HG02840 (cell line): ENCODE results near the gene HOXA6.

Source experiments
- ATAC-seq: cut with Tn5 transposase; IDR thresholded peaks from one replicate; pipeline ENCODE4 v1.9.1; 2021; ENCODE audit warnings: mild to moderate bottlenecking, moderate library complexity, moderate number of reproducible peaks; ENCODE audit not compliant: unreplicated experiment, low FRiP score

Gene HOXA6

DNA sequence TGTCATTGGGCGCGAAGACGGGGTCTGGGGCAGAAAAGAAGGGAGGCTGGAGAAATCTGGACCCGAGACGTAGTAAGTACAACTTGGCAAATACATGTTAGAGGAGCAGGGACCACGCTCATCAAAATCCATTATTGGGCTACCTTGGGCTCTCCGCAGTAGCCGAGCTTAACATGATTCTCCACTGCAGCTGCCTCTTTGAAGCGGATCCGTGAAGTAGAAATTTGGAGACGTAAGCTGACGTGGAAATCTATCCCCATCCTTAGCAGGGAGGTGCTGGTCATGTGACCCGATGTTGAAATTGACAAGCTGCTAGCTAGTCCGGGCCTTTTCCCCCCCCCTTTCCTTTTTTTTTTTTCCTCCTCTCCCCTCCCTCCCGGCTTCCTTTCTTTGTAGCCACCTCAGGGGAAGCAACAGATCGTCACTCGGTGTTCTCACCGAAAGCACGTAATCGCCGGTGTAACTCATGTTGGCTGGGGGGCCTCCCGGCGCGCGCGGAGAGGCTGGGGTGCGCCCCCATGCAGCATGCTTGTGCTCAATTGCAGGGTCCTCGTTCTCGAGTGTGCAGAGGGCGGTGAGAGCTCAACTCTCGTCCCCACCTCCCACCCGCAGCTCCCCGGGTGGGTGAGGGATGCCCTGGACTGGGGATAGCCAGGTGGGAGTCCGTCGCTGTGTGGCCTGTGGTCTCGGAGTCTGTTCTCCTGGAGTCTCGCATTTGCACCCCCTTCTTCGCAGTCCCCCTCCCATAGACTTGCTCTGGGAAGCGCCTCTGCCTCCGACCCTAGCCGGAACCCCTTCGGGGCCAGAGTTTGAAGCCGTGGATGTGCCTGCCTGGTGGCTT is 37.7 kb upstream of the HOXA6 start, which contains the start of gene HOXA11:
HOXA11 (minus strand) TSS at position 220 of the 841 bp plus-strand sequence; CDS start at position 132, 88 bp downstream.
- no peak for ATAC-seq

- ATAC-seq = no peak
These were observed 36.9 kb upstream of the HOXA6 start for GRCh38 chr7:27184337-27185012.

- no peak for ATAC-seq
These were observed 36.2 kb upstream of the HOXA6 start for GRCh38 chr7:27183682-27184336.

- ATAC-seq = no peak
These were observed 35.5 kb upstream of the HOXA6 start for GRCh38 chr7:27182861-27183681.

GRCh38 chr7:27182285-27182841 is 34.8 kb upstream of the HOXA6 start:
- ATAC-seq = no peak

DNA sequence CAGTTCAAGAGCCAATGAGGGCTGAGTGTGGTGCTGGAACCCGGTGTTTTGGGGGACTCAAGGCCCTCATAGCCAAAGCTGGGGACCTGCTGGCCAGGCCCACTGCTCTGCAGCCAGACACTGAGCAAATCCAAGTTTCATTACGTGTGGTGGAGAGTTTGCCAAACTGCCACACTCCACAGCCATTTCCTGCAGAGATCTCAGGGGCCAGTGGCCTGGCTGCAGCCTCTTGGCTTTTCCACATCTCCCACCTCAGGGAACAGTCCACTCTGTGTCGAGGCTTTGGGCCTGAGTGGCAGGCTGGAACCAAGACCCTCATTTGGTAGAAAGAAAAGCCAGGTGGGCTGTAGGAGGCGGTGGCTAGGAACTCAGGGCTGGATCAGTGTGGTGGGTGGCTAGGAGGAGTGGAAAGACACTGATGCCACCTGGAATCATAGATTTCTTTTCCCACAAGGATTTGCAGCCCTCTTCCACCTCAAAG is 34.3 kb upstream of the HOXA6 start:
- ATAC-seq = no peak

- ATAC-seq = no peak
These were observed 33.2 kb upstream of the HOXA6 start for GRCh38 chr7:27180431-27181420.

- no peak for ATAC-seq
These were observed 32.2 kb upstream of the HOXA6 start for GRCh38 chr7:27179503-27180430.

- ATAC-seq = no peak
These were observed 31.5 kb upstream of the HOXA6 start for GRCh38 chr7:27179030-27179429.

DNA sequence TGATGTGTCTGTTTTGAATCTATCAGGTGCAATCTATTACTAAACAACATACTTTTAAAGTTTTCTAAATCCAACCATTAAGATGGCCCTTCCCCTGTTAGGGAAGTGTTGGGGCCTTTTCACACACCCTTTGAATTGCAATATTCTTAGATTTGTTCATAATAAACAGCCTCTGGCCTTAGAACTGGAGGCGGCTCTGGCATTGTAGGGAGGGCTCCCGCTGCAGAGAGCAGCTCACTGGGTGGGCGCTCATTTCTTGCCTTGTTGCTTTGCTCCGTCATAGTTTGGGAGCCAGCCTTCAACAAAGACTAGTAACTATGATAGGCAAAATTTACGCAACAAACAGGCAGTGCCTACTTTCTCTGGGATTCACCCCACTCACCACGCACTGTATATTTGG is 30.8 kb upstream of the HOXA6 start:
- ATAC-seq = no peak

DNA sequence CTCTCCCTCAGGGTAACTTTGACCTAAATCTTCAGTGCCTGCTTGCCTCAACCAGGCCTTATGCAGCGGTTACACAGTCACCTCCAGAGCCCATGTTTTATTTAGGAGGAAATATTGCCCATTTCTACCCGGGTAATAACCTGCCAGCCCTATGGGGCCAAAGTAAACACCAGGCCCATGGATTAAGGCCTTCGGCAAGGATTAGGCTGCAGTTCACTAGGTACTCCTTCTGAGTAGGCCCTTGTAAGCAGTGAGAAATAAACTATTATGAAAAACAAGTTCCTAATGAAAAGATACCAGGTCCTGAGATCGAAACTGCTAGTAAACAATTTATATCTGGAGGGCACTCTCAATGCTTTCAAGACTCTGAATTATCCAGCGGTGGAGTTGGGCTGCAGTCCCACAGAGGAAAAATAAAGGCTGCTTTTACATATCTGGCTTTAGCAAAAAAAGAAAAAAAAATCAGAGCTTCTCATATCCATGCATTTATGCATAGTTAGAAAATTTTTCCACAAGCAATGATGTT is 30.3 kb upstream of the HOXA6 start:
- no peak for ATAC-seq

DNA sequence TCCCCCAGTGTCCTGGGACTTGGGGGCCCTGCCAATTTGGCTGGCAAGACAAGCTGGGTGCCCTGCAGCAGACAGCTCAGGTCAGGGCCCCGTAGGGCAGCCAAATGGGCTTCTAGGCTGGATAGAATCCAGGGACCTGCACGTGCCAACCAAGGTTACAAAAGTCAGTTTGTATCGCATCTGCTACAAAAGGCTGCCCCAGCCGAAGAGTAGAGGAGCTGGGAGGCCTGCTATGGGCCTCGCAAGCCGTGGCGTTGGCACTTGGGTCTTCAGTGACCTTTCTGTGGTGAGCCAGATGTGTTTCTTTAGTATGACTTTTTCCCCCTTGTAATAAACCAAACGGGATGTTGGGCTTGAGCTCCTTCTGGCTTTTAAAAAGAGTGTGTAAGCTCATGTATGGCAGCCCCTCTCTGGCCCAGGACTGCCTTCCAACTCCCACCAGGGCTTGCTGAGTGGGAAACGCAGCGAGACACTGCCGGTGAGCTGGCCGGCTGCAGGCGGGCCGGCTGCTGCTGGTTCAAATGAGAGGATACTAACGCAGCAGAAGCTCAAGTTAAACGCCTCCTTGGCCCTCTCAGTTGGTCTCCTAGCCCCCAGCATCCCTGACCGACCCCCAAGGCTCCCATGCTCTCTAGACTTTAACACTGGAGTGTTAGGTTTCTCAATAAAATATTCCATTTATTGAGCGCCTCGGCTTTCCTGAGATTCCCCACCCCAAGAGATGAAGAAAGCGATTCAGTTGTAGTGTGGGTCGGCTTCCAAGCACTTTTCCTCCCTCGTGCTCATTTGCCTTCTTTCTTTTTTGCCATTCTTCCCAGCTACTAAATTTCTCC is 29.6 kb upstream of the HOXA6 start:
- ATAC-seq = no peak

- no peak for ATAC-seq
These were observed 28.9 kb upstream of the HOXA6 start for GRCh38 chr7:27176524-27176845.

- no peak for ATAC-seq
These were observed 28.3 kb upstream of the HOXA6 start for GRCh38 chr7:27175626-27176523.

DNA sequence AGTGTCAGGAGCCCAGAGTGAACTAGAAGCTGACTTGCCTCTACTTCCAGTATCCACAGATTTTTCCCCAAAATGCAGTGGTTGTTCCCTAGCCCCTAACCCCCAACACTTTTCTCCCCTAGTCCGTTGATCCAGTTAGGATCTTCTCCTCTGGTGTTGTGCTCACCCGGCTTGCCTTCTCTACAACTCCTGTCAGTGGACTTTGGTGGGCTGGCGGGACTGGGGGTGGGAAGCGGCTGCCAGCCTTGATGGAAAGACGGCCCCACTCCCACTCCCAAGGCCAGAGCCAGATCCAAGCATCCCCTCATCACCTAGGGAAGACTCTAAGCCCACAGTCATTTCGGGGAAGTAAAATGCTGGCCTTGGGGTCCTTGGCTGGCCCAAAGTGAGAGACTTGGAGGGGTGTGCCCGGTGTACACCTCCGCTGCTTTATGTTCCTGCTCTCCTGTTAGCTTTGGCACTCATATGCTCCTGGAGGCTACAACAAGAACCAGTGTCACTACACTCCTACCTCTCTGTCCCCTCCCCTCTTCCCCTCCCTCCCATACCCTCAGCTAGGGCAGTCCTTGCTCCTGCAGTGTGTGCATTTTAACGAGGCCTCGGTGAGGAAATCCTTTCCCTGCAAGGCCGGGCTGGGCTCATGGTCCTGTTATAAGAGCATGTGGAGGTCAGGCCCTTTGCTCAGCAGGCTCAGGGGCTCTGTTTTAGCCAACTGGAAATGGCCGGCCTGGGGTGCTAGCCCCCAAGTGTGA is 27.5 kb upstream of the HOXA6 start:
- ATAC-seq = no peak
